ENCODE data around the gene NFKB2.

- TF ChIP-seq YY1 (IDR thresholded peaks at IDR 0.05; ENCODE audit: insufficient read depth, insufficient read length) (no peak), SUZ12 (IDR thresholded peaks at IDR 0.05; ENCODE audit: extremely low read depth, insufficient read depth, insufficient read length) (no peak)
Observed at GRCh38 chr10:102433619-102434046, 38.1 kb downstream of the NFKB2 start.
